Progenitor cell of endocrine pancreas (in vitro differentiated cells): ENCODE results near the gene AGMO. TPM values are rescaled to one million over a fixed set of nuclear protein-coding genes. Genes with fewer than 3 reads are reported as not detected.

Experiments used
- DNase-seq: peaks from one replicate; pipeline ENCODE4 v3.0.0; 2021; ENCODE audit warnings: low spot score; ENCODE audit not compliant: unreplicated experiment
- H3K27ac Mint-ChIP-seq: 2 replicates; pipeline ENCODE4 v1.8.0; 2021; ENCODE audit warnings: mild to moderate bottlenecking, moderate library complexity, mixed read lengths
- H3K27me3 Mint-ChIP-seq: 2 replicates; pipeline ENCODE4 v1.8.0; 2021; ENCODE audit warnings: mixed read lengths
- H3K36me3 Mint-ChIP-seq: 2 replicates; pipeline ENCODE4 v1.8.0; 2022; ENCODE audit warnings: mixed read lengths; ENCODE audit not compliant: insufficient read depth
- H3K4me1 Mint-ChIP-seq: 2 replicates; pipeline ENCODE4 v1.8.0; 2021; ENCODE audit warnings: low read depth, mixed read lengths
- H3K4me3 Mint-ChIP-seq: 2 replicates; pipeline ENCODE4 v1.8.0; 2021; ENCODE audit warnings: low read depth, mild to moderate bottlenecking, moderate library complexity, mixed read lengths
- H3K9me3 Mint-ChIP-seq: 2 replicates; pipeline ENCODE4 v1.8.0; 2021; ENCODE audit warnings: low read depth, mixed read lengths
- total RNA-seq: library from RNA; stranded (reverse); gene quantifications from 2 replicates; pipeline ENCODE4 v1.2.1, GENCODE V29; 2021
- TF ChIP-seq, protein P1 (sequence below): fragments of 200-600 bp; sonication (generic); IDR thresholded peaks from one replicate; pipeline ENCODE4 v1.5.0; 2021; ENCODE audit warnings: antibody characterized with exemption, mild to moderate bottlenecking; ENCODE audit not compliant: unreplicated experiment

The AGMO gene
- total RNA-seq, 1 donor from 2014 or later, result 0.19 TPM

GRCh38 chr7:15358112-15358511 is 203.7 kb downstream of the AGMO start:
- Mint-ChIP-seq H3K4me1 (no peaks in the 10 kb centered on the region), H3K27me3 (no peaks in the 10 kb centered on the region), H3K27ac (no peak overlapping the region), H3K36me3 (no peaks in the 10 kb centered on the region), H3K9me3 (no peaks in the 10 kb centered on the region), H3K4me3 (no peak overlapping the region)
- TF ChIP-seq, protein P1, sequence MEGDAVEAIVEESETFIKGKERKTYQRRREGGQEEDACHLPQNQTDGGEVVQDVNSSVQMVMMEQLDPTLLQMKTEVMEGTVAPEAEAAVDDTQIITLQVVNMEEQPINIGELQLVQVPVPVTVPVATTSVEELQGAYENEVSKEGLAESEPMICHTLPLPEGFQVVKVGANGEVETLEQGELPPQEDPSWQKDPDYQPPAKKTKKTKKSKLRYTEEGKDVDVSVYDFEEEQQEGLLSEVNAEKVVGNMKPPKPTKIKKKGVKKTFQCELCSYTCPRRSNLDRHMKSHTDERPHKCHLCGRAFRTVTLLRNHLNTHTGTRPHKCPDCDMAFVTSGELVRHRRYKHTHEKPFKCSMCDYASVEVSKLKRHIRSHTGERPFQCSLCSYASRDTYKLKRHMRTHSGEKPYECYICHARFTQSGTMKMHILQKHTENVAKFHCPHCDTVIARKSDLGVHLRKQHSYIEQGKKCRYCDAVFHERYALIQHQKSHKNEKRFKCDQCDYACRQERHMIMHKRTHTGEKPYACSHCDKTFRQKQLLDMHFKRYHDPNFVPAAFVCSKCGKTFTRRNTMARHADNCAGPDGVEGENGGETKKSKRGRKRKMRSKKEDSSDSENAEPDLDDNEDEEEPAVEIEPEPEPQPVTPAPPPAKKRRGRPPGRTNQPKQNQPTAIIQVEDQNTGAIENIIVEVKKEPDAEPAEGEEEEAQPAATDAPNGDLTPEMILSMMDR, result no peak
- DNase-seq, result no peak

DNA sequence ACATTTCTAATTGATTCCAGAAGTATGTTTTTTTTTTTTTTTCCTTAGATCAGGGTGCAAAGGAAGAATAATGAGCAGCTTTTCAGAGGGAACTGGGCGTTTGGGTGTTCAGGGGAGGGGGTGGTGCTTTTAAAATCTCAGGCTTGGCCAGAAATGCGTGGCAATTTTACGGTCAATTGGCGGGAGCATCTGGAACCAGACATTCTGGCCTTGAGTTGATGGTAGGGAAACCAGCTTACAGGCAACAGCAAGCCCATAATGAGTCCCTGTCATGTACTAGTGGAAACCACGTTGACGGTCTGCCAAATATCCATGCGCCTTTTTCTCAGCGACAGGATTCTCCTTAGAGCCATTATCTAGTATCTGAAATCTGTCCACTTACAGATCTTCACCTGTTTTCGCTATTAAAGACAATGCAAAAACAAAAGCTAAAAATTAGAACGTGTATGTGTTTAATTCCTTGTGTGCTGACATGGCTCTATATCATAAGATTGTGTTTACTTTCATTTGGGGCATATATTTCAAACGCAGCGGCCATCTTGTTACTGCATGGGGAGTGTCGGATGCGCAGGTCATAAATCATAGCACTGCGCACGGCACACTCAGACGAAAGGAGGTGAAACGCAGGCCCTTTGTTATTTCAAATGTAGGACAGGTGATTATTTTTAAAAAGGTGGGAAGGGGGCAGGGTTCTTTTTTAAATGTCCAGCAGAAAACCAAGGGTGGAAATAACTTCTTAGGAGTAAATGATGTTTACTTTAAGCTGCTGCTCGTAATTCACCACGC is 209.2 kb downstream of the AGMO start:
- H3K9me3 Mint-ChIP-seq, result peaks cover 4% of the 10 kb centered on the region
- H3K4me3 Mint-ChIP-seq, result no peak overlapping the region
- H3K36me3 Mint-ChIP-seq, result no peaks in the 10 kb centered on the region
- no peaks in the 10 kb centered on the region for H3K4me1 Mint-ChIP-seq
- TF ChIP-seq, protein P1, result no peak
- H3K27ac Mint-ChIP-seq, result no peak overlapping the region
- DNase-seq, result no peak
- H3K27me3 Mint-ChIP-seq, result no peaks in the 10 kb centered on the region

DNA sequence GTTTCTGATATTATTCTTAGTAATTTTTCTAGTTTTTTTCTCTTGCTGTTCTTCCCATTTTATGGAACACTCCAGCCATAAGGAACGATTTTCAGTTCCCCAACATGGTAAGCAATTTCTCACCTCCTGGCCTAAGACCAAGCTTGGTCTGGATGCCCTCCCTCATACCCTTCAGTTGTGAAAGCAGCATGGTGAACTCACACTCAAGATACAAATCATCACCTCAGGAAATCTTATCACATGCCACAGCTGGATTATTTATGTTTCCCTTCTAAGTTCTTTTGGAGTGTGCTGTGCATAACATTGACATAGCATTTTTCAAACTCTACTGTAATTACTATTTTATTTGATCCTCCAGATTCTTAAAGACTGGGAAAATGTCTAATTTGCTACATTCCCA is 216.6 kb downstream of the AGMO start:
- DNase-seq, result no peak
- Mint-ChIP-seq H3K4me3 (no peak overlapping the region), H3K9me3 (no peaks in the 10 kb centered on the region), H3K4me1 (no peaks in the 10 kb centered on the region), H3K27ac (no peak overlapping the region), H3K36me3 (no peaks in the 10 kb centered on the region), H3K27me3 (no peaks in the 10 kb centered on the region)
- TF ChIP-seq, protein P1, result no peak

DNA sequence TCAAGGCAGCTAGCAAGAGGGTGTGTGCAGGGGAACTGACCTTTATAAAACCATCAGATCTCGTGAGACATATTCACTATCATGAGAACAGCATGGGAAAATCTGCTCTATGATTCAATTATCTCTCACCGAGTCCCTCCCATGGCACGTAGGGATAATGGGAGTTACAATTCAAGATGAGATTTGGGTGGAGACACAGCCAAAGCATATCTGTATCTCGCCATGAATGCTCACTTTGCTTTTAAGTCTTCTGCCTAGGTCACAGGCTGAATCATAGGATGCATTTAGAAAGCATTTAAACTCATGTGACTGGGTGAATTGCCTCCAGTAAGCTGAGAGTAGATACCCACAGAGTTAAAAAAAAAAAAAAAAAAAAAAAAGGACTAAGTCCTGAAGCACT is 220.0 kb downstream of the AGMO start:
- no peak for DNase-seq
- Mint-ChIP-seq H3K4me3 (no peak overlapping the region), H3K27me3 (no peaks in the 10 kb centered on the region), H3K36me3 (no peaks in the 10 kb centered on the region), H3K9me3 (peaks cover 5% of the 10 kb centered on the region), H3K27ac (no peak overlapping the region), H3K4me1 (no peaks in the 10 kb centered on the region)
- TF ChIP-seq, protein P1, result no peak

DNA sequence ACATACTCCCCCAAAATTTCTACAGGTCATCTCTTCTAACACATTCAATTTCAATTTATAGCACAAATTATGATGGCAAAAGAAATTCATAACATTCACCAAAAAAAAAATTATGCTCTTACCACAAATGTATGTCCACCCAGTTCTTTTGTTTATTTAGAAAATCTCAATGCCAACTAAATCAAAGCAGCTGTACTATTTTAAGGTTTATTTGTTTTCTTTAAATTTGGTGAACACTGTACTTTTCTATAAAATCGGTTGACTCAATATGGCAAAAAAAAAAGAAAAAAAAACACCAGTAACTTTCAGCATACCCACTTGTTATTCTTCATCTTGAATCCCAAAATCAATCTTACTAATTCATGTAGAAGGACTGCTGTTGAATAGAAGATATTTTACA is 225.7 kb downstream of the AGMO start:
- no peaks in the 10 kb centered on the region for H3K4me1 Mint-ChIP-seq
- TF ChIP-seq, protein P1, result no peak
- DNase-seq, result no peak
- peaks cover 5% of the 10 kb centered on the region for H3K9me3 Mint-ChIP-seq
- no peaks in the 10 kb centered on the region for H3K36me3 Mint-ChIP-seq
- no peak overlapping the region for H3K4me3 Mint-ChIP-seq
- H3K27me3 Mint-ChIP-seq, result no peaks in the 10 kb centered on the region
- no peak overlapping the region for H3K27ac Mint-ChIP-seq
